Gastrocnemius medialis (tissue), 4 donors: ENCODE data around the gene HIF1A.

Experiments
- CTCF ChIP-seq, 5 experiments: fragments of 450-650 bp in 3 of 5; fragments of 200-600 bp in 2 of 5; sonication (generic) in 2 of 5; IDR thresholded peaks in 4 of 5; conservative IDR thresholded peaks in 1 of 5; 1 replicate in 4 of 5; 2 replicates in 1 of 5; pipeline ENCODE4 v1.5.1; 2016 to 2019; ENCODE audit warnings: antibody characterized with exemption in 5 of 5, mild to moderate bottlenecking in 3 of 5, moderate library complexity in 3 of 5
- POLR2A ChIP-seq, 2 donors: fragments of 450-650 bp; IDR thresholded peaks; one replicate each; pipeline ENCODE4 v1.6.1; 2017; ENCODE audit warnings: antibody characterized with exemption in 2 of 2, mild to moderate bottlenecking in 2 of 2, moderate library complexity in 2 of 2

- TF ChIP-seq CTCF (IDR thresholded peaks at IDR 0.05 in 4 of 5, conservative IDR thresholded peaks at IDR 0.05 in 1 of 5) (no peak), POLR2A (IDR thresholded peaks at IDR 0.05) (no peak)
Observed at GRCh38 chr14:61652526-61653262, 42.6 kb upstream of the HIF1A start.
